ENCODE data around the gene FADS3. TPM values are rescaled to one million over a fixed set of nuclear protein-coding genes. Genes with fewer than 3 reads are reported as not detected.

FADS3 gene
- polyA plus RNA-seq, 1 experiment, result 271 TPM

DNA sequence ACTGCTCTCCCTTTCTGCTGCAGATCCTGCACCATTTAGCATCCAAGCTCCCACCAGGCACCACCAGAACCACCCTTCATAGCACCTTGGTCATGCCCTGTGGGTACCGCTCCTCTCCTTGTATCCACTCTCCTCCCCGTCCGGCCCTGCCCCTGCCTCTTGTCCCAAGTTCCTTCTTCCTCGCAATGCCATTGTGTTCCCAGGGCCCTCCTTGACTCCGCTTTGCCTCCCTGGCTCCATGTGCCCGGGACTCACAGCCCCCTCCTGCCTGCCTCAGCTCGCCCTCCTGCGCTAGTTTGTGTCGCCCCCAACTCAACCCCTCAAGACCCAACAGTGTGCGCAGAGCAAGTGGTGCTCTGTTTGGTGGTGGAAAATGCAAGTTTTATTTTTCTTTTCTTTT lies 52.4 kb downstream of the FADS3 start:
- no peak for DNase-seq (ENCODE audit: low read depth)
- POLR2A ChIA-PET, result no interaction called here
- CTCF ChIA-PET, result no interaction called here
- TF ChIP-seq, protein P1, sequence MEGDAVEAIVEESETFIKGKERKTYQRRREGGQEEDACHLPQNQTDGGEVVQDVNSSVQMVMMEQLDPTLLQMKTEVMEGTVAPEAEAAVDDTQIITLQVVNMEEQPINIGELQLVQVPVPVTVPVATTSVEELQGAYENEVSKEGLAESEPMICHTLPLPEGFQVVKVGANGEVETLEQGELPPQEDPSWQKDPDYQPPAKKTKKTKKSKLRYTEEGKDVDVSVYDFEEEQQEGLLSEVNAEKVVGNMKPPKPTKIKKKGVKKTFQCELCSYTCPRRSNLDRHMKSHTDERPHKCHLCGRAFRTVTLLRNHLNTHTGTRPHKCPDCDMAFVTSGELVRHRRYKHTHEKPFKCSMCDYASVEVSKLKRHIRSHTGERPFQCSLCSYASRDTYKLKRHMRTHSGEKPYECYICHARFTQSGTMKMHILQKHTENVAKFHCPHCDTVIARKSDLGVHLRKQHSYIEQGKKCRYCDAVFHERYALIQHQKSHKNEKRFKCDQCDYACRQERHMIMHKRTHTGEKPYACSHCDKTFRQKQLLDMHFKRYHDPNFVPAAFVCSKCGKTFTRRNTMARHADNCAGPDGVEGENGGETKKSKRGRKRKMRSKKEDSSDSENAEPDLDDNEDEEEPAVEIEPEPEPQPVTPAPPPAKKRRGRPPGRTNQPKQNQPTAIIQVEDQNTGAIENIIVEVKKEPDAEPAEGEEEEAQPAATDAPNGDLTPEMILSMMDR (IDR thresholded peaks at IDR 0.05; ENCODE audit: insufficient read depth, low read depth, low read length), result no peak
- Histone ChIP-seq H3K27me3 (ENCODE audit: control insufficient read depth, insufficient read depth, low read length) (no peaks in the 10 kb centered on the region), H3K4me3 (ENCODE audit: low read depth, low read length) (no peak overlapping the region), H3K36me3 (ENCODE audit: control insufficient read depth, insufficient read depth, low read length) (peaks cover 27% of the 10 kb centered on the region)

GRCh38 chr11:61838501-61838900 lies 52.8 kb downstream of the FADS3 start:
- ChIA-PET CTCF (no interaction called here), POLR2A (no interaction called here)
- Histone ChIP-seq H3K27me3 (ENCODE audit: control insufficient read depth, insufficient read depth, low read length) (no peaks in the 10 kb centered on the region), H3K4me3 (ENCODE audit: low read depth, low read length) (no peak overlapping the region), H3K36me3 (ENCODE audit: control insufficient read depth, insufficient read depth, low read length) (peaks cover 27% of the 10 kb centered on the region)
- TF ChIP-seq, protein P1 (IDR thresholded peaks at IDR 0.05; ENCODE audit: insufficient read depth, low read depth, low read length), result no peak
- no peak for DNase-seq (ENCODE audit: low read depth)

GRCh38 chr11:61837411-61838005 lies 53.8 kb downstream of the FADS3 start:
- ChIA-PET CTCF (no interaction called here), POLR2A (no interaction called here)
- H3K27me3 ChIP-seq (ENCODE audit: control insufficient read depth, insufficient read depth, low read length), result no peaks in the 10 kb centered on the region
- no peak for DNase-seq (ENCODE audit: low read depth)
- TF ChIP-seq, protein P1 (IDR thresholded peaks at IDR 0.05; ENCODE audit: insufficient read depth, low read depth, low read length), result no peak
- H3K36me3 ChIP-seq (ENCODE audit: control insufficient read depth, insufficient read depth, low read length), result peaks cover 23% of the 10 kb centered on the region
- no peak overlapping the region for H3K4me3 ChIP-seq (ENCODE audit: low read depth, low read length)

DNA sequence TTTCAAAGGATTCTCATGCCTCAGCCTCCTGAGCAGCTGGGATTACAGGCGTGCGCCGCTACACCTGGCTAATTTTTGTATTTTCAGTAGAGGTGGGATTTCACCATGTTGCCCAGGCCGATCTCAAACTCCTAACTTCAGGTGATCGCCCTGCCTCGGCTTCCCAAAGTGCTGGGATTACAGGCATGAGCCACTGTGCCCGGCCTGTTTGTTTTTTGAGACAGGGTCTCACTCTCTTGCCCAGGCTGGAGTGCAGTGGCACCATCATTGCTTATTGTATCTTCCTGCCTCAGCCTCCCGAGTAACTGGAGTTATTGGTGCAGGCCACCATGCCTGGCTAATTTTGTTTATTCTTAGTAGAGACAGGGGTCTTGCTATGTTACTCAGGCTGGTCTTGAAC lies 55.2 kb downstream of the FADS3 start:
- H3K4me3 ChIP-seq (ENCODE audit: low read depth, low read length), result no peak overlapping the region
- no peaks in the 10 kb centered on the region for H3K27me3 ChIP-seq (ENCODE audit: control insufficient read depth, insufficient read depth, low read length)
- DNase-seq (ENCODE audit: low read depth), result no peak
- peaks cover 19% of the 10 kb centered on the region for H3K36me3 ChIP-seq (ENCODE audit: control insufficient read depth, insufficient read depth, low read length)
- TF ChIP-seq, protein P1 (IDR thresholded peaks at IDR 0.05; ENCODE audit: insufficient read depth, low read depth, low read length), result no peak
- CTCF ChIA-PET, result interaction anchor here (0.9 kb wide), 1 partner anchor 52 kb away, joined by 4 read pairs; no protein-coding TSS in a partner anchor
- POLR2A ChIA-PET, result no interaction called here

GRCh38 chr11:61834278-61835048 lies 56.9 kb downstream of the FADS3 start:
- ChIA-PET POLR2A (no interaction called here), CTCF (interaction anchor here (0.6 to 2.0 kb wide), 3 partner anchors 11 to 927 kb away, joined by 3 to 5 read pairs (median 3); partner anchors contain the start of gene POLR2G)
- TF ChIP-seq, protein P1 (IDR thresholded peaks at IDR 0.05; ENCODE audit: insufficient read depth, low read depth, low read length), result no peak
- H3K4me3 ChIP-seq (ENCODE audit: low read depth, low read length), result no peak overlapping the region
- peaks cover 11% of the 10 kb centered on the region for H3K36me3 ChIP-seq (ENCODE audit: control insufficient read depth, insufficient read depth, low read length)
- H3K27me3 ChIP-seq (ENCODE audit: control insufficient read depth, insufficient read depth, low read length), result no peaks in the 10 kb centered on the region
- no peak for DNase-seq (ENCODE audit: low read depth)
